Liver (tissue), 9 donors: ENCODE results near the gene ZNF519. TPM values are rescaled to one million over a fixed set of nuclear protein-coding genes. Genes with fewer than 3 reads are reported as not detected.

Source experiments
- DNase-seq: peaks from one replicate; pipeline ENCODE4 v3.0.0-alpha.2; 2017; ENCODE audit warnings: low spot score
- H3K27ac ChIP-seq, 2 donors: one replicate each; pipeline ENCODE4 v1.7.0; 2013; ENCODE audit warnings: inconsistent platforms in 2 of 2, low read length in 2 of 2, control low read depth in 1 of 2, low read depth in 1 of 2, mild to moderate bottlenecking in 1 of 2
- H3K27me3 ChIP-seq, 4 donors: one replicate each; pipeline versions ENCODE4 v1.6.1 to v1.7.0; 2013; ENCODE audit warnings: low read length in 3 of 4, inconsistent platforms in 1 of 4, mild to moderate bottlenecking in 1 of 4, moderate library complexity in 1 of 4; ENCODE audit not compliant: control insufficient read depth in 4 of 4, insufficient read depth in 4 of 4
- H3K36me3 ChIP-seq, 4 donors: one replicate each; pipeline versions ENCODE4 v1.6.1 to v1.7.0; 2013; ENCODE audit warnings: low read length in 3 of 4, mild to moderate bottlenecking in 3 of 4, low read depth in 1 of 4, moderate library complexity in 1 of 4; ENCODE audit not compliant: control insufficient read depth in 4 of 4, insufficient read depth in 3 of 4
- H3K4me1 ChIP-seq, 4 donors: one replicate each; pipeline versions ENCODE4 v1.6.1 to v1.7.0; 2013; ENCODE audit warnings: low read length in 3 of 4, mild to moderate bottlenecking in 3 of 4, moderate library complexity in 1 of 4; ENCODE audit not compliant: control insufficient read depth in 4 of 4, insufficient read depth in 4 of 4
- H3K4me3 ChIP-seq, 3 donors: one replicate each; pipeline versions ENCODE4 v1.6.1 to v1.7.0; 2013; ENCODE audit warnings: low read length in 3 of 3, control low read depth in 1 of 3, low read depth in 1 of 3, mild to moderate bottlenecking in 1 of 3
- H3K9ac ChIP-seq, 2 donors: one replicate each; pipeline ENCODE4 v1.7.0; 2013; ENCODE audit warnings: low read length in 2 of 2, mild to moderate bottlenecking in 2 of 2, moderate library complexity in 2 of 2, control low read depth in 1 of 2, low read depth in 1 of 2
- H3K9me3 ChIP-seq, 4 donors: one replicate each; pipeline versions ENCODE4 v1.6.1 to v1.7.0; 2013; ENCODE audit warnings: low read length in 3 of 4; ENCODE audit not compliant: control insufficient read depth in 4 of 4
- EGR1 ChIP-seq, 2 donors: IDR thresholded peaks; 2 replicates each; pipeline ENCODE4 v1.6.1; 2016 to 2018; ENCODE audit warnings: antibody characterized with exemption in 2 of 2, low read depth in 2 of 2
- FOXA1 ChIP-seq: IDR thresholded peaks from 2 replicates; pipeline ENCODE4 v1.6.1; 2016; ENCODE audit warnings: antibody characterized with exemption
- FOXA2 ChIP-seq: IDR thresholded peaks from 2 replicates; pipeline ENCODE4 v1.6.1; 2016; ENCODE audit warnings: antibody characterized with exemption
- GABPA ChIP-seq, 2 donors: IDR thresholded peaks in 1 of 2; conservative IDR thresholded peaks in 1 of 2; 2 replicates each; pipeline ENCODE4 v1.6.1; 2016; ENCODE audit warnings: antibody characterized with exemption in 2 of 2, mild to moderate bottlenecking in 1 of 2, moderate library complexity in 1 of 2
- HNF4A ChIP-seq, 2 donors: conservative IDR thresholded peaks; 2 replicates each; pipeline ENCODE4 v1.6.1; 2016; ENCODE audit warnings: antibody characterized with exemption in 2 of 2, mild to moderate bottlenecking in 2 of 2
- HNF4G ChIP-seq: IDR thresholded peaks from 2 replicates; pipeline ENCODE4 v1.6.1; 2016; ENCODE audit warnings: antibody characterized with exemption
- JUND ChIP-seq, 2 donors: IDR thresholded peaks; 2 replicates each; pipeline ENCODE4 v1.6.1; 2016; ENCODE audit warnings: antibody characterized with exemption in 2 of 2
- NR2F2 ChIP-seq: IDR thresholded peaks from 2 replicates; pipeline ENCODE4 v1.6.1; 2016; ENCODE audit warnings: antibody characterized with exemption
- RAD21 ChIP-seq, 2 donors: IDR thresholded peaks; 2 replicates each; pipeline ENCODE4 v1.6.1; 2016; ENCODE audit warnings: antibody characterized with exemption in 2 of 2, mild to moderate bottlenecking in 2 of 2
- RXRA ChIP-seq, 2 donors: IDR thresholded peaks; 2 replicates each; pipeline ENCODE4 v1.6.1; 2017 to 2018; ENCODE audit warnings: antibody characterized with exemption in 2 of 2, mild to moderate bottlenecking in 1 of 2
- SP1 ChIP-seq: IDR thresholded peaks from 2 replicates; pipeline ENCODE4 v1.6.1; 2018; ENCODE audit warnings: antibody characterized with exemption, mild to moderate bottlenecking
- TAF1 ChIP-seq: conservative IDR thresholded peaks from 2 replicates; pipeline ENCODE4 v1.6.1; 2016; ENCODE audit warnings: antibody characterized with exemption, mild to moderate bottlenecking
- YY1 ChIP-seq: IDR thresholded peaks from 2 replicates; pipeline ENCODE4 v1.6.1; 2016; ENCODE audit warnings: antibody characterized with exemption, mild to moderate bottlenecking
- WGBS: extraction: QIAGEN DNeasy Blood & Tissue Kit; methylation state at CpG from one replicate; pipeline ENCODE4 v1.1.7; 2013; 5-methylcytosine and 5-hydroxymethylcytosine counted together
- polyA plus RNA-seq, 2 donors: library from polyadenylated mRNA; stranded (reverse) in 1 of 2; unstranded in 1 of 2; fragments of 200-250 nt in 1 of 2; fragments of >200 nt in 1 of 2; fragmentation: Nextera tagmentation in 1 of 2; extraction: Ambion mirVana in 1 of 2; gene quantifications; one replicate each; pipeline versions ENCODE4 v1.2.1 to v1.2.3, GENCODE V29; 2013 to 2015
- total RNA-seq, 2 donors: library from RNA; depleted of rRNA; stranded (reverse); fragments of >200 nt; gene quantifications; one replicate each; pipeline ENCODE4 v1.2.3, GENCODE V29; 2014
- TF ChIP-seq, protein P1 (sequence below): IDR thresholded peaks from 2 replicates; pipeline ENCODE4 v1.6.1; 2016; ENCODE audit warnings: antibody characterized with exemption
- TF ChIP-seq, protein P2 (sequence below): IDR thresholded peaks from 2 replicates; pipeline ENCODE4 v1.6.1; 2016; ENCODE audit warnings: antibody characterized with exemption, mild to moderate bottlenecking
- TF ChIP-seq, protein P3 (sequence below): IDR thresholded peaks from 2 replicates; pipeline ENCODE4 v1.6.1; 2016; ENCODE audit warnings: antibody characterized with exemption
- TF ChIP-seq, protein P4 (sequence below): IDR thresholded peaks from 2 replicates; pipeline ENCODE4 v1.6.1; 2016; ENCODE audit warnings: antibody characterized with exemption
- donor health status: healthy.
- donor health status: healthy.
- donor health status: healthy.
- donor health status: healthy.
- donor health status: healthy.

The ZNF519 gene
- total and polyA plus RNA-seq, 4 donors = 0.29 to 4.0 (median 1.1) TPM

DNA sequence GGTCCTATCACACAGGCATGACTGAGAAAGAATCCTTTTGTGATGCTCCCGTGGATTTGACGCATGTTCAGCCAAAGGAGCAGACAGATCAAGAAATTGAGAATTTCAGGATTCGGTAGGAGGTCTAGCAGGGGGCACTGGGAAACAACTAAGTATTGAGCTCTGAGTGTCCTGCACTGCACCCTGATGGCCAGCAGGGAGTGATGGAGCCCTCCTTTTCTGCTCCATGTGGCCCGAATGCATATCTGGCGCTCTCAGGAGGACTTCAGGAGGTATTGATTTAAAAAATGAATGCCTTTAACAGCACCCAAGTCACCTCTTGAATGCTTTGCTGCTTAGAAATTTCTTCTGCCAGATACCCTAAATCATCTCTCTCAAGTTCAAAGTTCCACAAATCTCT lies 58.0 kb downstream of the ZNF519 start:
- no peaks in the 10 kb centered on the region for H3K27me3 ChIP-seq
- no peak for DNase-seq
- H3K9ac ChIP-seq = no peak overlapping the region
- no peaks in the 10 kb centered on the region for H3K36me3 ChIP-seq
- 94% methylated on average over 5 of the region's 5 CpGs for WGBS
- no peaks in the 10 kb centered on the region for H3K9me3 ChIP-seq
- no peak for TF ChIP-seq RAD21 (IDR thresholded peaks at IDR 0.05)
- TF ChIP-seq RXRA (IDR thresholded peaks at IDR 0.05) = no peak
- no peak for TF ChIP-seq FOXA1
- no peak for TF ChIP-seq YY1
- TF ChIP-seq GABPA (IDR thresholded peaks at IDR 0.05 in 1 of 2, conservative IDR thresholded peaks at IDR 0.05 in 1 of 2) = no peak
- TF ChIP-seq, protein P1, sequence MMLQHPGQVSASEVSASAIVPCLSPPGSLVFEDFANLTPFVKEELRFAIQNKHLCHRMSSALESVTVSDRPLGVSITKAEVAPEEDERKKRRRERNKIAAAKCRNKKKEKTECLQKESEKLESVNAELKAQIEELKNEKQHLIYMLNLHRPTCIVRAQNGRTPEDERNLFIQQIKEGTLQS = no peak
- TF ChIP-seq EGR1 (IDR thresholded peaks at IDR 0.05; ENCODE audit: low read depth in 2 of 2) = no peak
- TF ChIP-seq TAF1 = no peak
- TF ChIP-seq, protein P2, sequence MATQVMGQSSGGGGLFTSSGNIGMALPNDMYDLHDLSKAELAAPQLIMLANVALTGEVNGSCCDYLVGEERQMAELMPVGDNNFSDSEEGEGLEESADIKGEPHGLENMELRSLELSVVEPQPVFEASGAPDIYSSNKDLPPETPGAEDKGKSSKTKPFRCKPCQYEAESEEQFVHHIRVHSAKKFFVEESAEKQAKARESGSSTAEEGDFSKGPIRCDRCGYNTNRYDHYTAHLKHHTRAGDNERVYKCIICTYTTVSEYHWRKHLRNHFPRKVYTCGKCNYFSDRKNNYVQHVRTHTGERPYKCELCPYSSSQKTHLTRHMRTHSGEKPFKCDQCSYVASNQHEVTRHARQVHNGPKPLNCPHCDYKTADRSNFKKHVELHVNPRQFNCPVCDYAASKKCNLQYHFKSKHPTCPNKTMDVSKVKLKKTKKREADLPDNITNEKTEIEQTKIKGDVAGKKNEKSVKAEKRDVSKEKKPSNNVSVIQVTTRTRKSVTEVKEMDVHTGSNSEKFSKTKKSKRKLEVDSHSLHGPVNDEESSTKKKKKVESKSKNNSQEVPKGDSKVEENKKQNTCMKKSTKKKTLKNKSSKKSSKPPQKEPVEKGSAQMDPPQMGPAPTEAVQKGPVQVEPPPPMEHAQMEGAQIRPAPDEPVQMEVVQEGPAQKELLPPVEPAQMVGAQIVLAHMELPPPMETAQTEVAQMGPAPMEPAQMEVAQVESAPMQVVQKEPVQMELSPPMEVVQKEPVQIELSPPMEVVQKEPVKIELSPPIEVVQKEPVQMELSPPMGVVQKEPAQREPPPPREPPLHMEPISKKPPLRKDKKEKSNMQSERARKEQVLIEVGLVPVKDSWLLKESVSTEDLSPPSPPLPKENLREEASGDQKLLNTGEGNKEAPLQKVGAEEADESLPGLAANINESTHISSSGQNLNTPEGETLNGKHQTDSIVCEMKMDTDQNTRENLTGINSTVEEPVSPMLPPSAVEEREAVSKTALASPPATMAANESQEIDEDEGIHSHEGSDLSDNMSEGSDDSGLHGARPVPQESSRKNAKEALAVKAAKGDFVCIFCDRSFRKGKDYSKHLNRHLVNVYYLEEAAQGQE = no peak
- TF ChIP-seq, protein P3, sequence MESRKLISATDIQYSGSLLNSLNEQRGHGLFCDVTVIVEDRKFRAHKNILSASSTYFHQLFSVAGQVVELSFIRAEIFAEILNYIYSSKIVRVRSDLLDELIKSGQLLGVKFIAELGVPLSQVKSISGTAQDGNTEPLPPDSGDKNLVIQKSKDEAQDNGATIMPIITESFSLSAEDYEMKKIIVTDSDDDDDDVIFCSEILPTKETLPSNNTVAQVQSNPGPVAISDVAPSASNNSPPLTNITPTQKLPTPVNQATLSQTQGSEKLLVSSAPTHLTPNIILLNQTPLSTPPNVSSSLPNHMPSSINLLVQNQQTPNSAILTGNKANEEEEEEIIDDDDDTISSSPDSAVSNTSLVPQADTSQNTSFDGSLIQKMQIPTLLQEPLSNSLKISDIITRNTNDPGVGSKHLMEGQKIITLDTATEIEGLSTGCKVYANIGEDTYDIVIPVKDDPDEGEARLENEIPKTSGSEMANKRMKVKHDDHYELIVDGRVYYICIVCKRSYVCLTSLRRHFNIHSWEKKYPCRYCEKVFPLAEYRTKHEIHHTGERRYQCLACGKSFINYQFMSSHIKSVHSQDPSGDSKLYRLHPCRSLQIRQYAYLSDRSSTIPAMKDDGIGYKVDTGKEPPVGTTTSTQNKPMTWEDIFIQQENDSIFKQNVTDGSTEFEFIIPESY = no peak
- no peak for TF ChIP-seq HNF4G
- TF ChIP-seq NR2F2 = no peak
- no peak for TF ChIP-seq SP1
- TF ChIP-seq, protein P4, sequence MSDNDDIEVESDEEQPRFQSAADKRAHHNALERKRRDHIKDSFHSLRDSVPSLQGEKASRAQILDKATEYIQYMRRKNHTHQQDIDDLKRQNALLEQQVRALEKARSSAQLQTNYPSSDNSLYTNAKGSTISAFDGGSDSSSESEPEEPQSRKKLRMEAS = no peak
- H3K4me3 ChIP-seq = no peak overlapping the region
- no peak overlapping the region for H3K27ac ChIP-seq
- no peaks in the 10 kb centered on the region for H3K4me1 ChIP-seq

DNA sequence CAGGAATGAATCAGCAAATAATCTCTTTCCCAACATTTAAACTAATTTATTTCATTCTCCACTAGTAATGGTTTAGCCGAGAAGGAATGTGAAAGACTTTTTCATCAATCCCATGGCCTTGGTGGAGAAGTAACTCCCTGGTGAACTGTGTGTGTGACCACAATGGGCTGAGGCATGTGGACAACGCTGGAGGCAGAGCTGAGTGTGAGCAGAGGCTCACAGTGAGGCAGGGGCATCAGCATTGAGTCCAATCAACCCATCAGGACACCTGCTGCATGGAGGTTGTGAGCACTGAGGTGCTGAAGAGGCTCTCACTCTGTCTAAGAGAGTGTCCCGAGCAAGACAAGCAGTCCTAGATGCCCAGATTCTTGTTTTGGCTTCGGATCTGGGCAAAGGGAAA lies 78.6 kb downstream of the ZNF519 start:
- peaks cover 4 to 8% (median 7%) of the 10 kb centered on the region in 4 donors for H3K9me3 ChIP-seq
- H3K4me1 ChIP-seq = no peaks in the 10 kb centered on the region
- no peak overlapping the region for H3K4me3 ChIP-seq
- DNase-seq = no peak
- WGBS = 89% methylated on average over 4 of the region's 4 CpGs
- H3K27ac ChIP-seq = no peak overlapping the region
- peaks cover 0 to 1% (median 0%) of the 10 kb centered on the region in 4 donors for H3K36me3 ChIP-seq
- TF ChIP-seq, protein P2 = no peak
- no peak for TF ChIP-seq NR2F2
- TF ChIP-seq HNF4G = no peak
- TF ChIP-seq JUND (IDR thresholded peaks at IDR 0.05) = no peak
- no peak for TF ChIP-seq FOXA2
- TF ChIP-seq, protein P4 = no peak
- TF ChIP-seq YY1 = no peak
- TF ChIP-seq TAF1 = no peak
- TF ChIP-seq, protein P1 = no peak
- no peak for TF ChIP-seq RAD21 (IDR thresholded peaks at IDR 0.05)
- no peak for TF ChIP-seq HNF4A (conservative IDR thresholded peaks at IDR 0.05)
- TF ChIP-seq FOXA1 = no peak
- no peaks in the 10 kb centered on the region for H3K27me3 ChIP-seq
- no peak overlapping the region for H3K9ac ChIP-seq
